HG03280 (cell line): ENCODE results near the gene MTHFR.

ENCODE experiments used
- ATAC-seq: cut with Tn5 transposase; IDR thresholded peaks from one replicate; pipeline ENCODE4 v1.9.1; 2021; ENCODE audit warnings: mild to moderate bottlenecking, moderate library complexity; ENCODE audit not compliant: unreplicated experiment

MTHFR gene

GRCh38 chr1:11761988-11762406 is 43.8 kb downstream of the MTHFR start, which contains the start of gene C1orf167:
C1orf167 (plus strand) TSS chr1:11762193; CDS start chr1:11764401, 2,208 bp downstream.
- ATAC-seq, result no peak

GRCh38 chr1:11761285-11761684 is 44.5 kb downstream of the MTHFR start:
- no peak for ATAC-seq

- no peak for ATAC-seq
These were observed 46.0 kb downstream of the MTHFR start for GRCh38 chr1:11759791-11760190.

GRCh38 chr1:11757047-11757446 is 48.7 kb downstream of the MTHFR start:
- ATAC-seq, result no peak

GRCh38 chr1:11753555-11754208 is 52.1 kb downstream of the MTHFR start:
- no peak for ATAC-seq

GRCh38 chr1:11752359-11753088 is 53.2 kb downstream of the MTHFR start:
- no peak for ATAC-seq

GRCh38 chr1:11751087-11751486 is 54.7 kb downstream of the MTHFR start:
- no peak for ATAC-seq

GRCh38 chr1:11749996-11750395 is 55.8 kb downstream of the MTHFR start:
- no peak for ATAC-seq

- ATAC-seq, result no peak
These were observed 56.5 kb downstream of the MTHFR start for GRCh38 chr1:11749203-11749689.

GRCh38 chr1:11748294-11749202 is 57.2 kb downstream of the MTHFR start:
- no peak for ATAC-seq

GRCh38 chr1:11746795-11747487 is 58.8 kb downstream of the MTHFR start:
- no peak for ATAC-seq

- ATAC-seq, result no peak
These were observed 59.7 kb downstream of the MTHFR start for GRCh38 chr1:11746092-11746491.

- no peak for ATAC-seq
These were observed 61.5 kb downstream of the MTHFR start for GRCh38 chr1:11744287-11744686.

- ATAC-seq, result no peak
These were observed 63.7 kb downstream of the MTHFR start for GRCh38 chr1:11741919-11742558.

- no peak for ATAC-seq
These were observed 64.3 kb downstream of the MTHFR start for GRCh38 chr1:11741482-11741881.

- ATAC-seq, result no peak
These were observed 65.2 kb downstream of the MTHFR start for GRCh38 chr1:11740258-11741192.

GRCh38 chr1:11738783-11739182 is 67.0 kb downstream of the MTHFR start:
- ATAC-seq, result no peak

GRCh38 chr1:11738096-11738495 is 67.7 kb downstream of the MTHFR start:
- ATAC-seq, result no peak
